Measurements from ENCODE around the gene IL1RAP.

DNA sequence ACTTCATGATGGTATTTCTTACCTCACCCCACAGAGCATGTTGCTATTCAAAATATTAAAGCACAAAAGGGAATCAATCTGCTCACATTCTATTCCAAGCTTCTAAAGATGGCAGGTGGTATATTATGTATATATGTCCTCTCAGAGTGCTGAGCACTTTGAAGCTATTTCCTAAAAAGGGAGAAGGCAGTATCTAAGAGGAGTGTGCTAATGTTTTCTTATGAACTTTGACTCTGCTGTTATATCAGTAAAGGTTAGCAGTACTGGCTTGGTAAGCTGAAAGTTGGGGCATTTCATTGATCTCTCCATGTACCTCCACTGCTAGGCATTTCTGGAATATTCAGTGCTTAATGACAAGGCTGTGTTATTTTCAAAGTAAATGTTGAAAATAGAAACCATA lies 43.4 kb downstream of the IL1RAP start:
- TF ChIP-seq EZH2 (IDR thresholded peaks at IDR 0.05; ENCODE audit: insufficient read depth, poor library complexity, severe bottlenecking), result no peak
- TF ChIP-seq EZH2phosphoT487 (IDR thresholded peaks at IDR 0.05; ENCODE audit: insufficient read depth, low read depth), result no peak

Data from GM23248 (cell line).